ENCODE measurements around the gene CTTNBP2.

Gene CTTNBP2

GRCh38 chr7:117764031-117764430, 109.2 kb downstream of the CTTNBP2 start:
- DNase-seq (ENCODE audit: low read depth in 1 of 2, low spot score in 1 of 2): no peak
- Histone ChIP-seq H3K27ac (replicated peaks) (no peak overlapping the region), H3K27me3 (ENCODE audit: insufficient read depth, poor library complexity, severe bottlenecking) (no peaks in the 10 kb centered on the region), H3K4me3 (replicated peaks; ENCODE audit: insufficient read depth, low read length) (no peak overlapping the region)
- TF ChIP-seq, protein P1, sequence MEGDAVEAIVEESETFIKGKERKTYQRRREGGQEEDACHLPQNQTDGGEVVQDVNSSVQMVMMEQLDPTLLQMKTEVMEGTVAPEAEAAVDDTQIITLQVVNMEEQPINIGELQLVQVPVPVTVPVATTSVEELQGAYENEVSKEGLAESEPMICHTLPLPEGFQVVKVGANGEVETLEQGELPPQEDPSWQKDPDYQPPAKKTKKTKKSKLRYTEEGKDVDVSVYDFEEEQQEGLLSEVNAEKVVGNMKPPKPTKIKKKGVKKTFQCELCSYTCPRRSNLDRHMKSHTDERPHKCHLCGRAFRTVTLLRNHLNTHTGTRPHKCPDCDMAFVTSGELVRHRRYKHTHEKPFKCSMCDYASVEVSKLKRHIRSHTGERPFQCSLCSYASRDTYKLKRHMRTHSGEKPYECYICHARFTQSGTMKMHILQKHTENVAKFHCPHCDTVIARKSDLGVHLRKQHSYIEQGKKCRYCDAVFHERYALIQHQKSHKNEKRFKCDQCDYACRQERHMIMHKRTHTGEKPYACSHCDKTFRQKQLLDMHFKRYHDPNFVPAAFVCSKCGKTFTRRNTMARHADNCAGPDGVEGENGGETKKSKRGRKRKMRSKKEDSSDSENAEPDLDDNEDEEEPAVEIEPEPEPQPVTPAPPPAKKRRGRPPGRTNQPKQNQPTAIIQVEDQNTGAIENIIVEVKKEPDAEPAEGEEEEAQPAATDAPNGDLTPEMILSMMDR (IDR thresholded peaks at IDR 0.05; ENCODE audit: insufficient read depth, low read length): no peak
- TF ChIP-seq REST (IDR thresholded peaks at IDR 0.05; ENCODE audit: insufficient replicate concordance, low read depth) (no peak), GABPA (IDR thresholded peaks at IDR 0.05; ENCODE audit: low read depth) (no peak), SPI1 (IDR thresholded peaks at IDR 0.05; ENCODE audit: borderline replicate concordance, low read depth) (no peak), POLR2AphosphoS5 (IDR thresholded peaks at IDR 0.05; ENCODE audit: low read depth) (no peak)

DNA sequence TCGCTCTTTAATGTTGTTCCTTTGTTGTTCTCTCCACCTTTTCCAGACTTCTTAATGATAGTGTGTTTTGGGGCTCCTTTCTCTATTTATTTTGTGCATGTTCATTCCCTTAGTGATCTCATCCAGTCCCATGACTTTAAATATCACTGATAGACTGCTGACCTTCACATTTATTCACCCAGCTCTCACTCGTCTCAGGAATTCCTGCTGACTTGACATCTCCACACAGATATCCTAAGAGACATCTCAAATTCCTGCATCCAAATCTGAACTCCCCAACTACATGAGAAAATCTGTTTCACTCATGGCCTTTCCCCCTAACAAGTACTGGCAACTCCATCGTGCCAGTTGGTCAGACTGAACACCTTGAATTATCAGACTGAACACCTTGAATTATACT, 111.2 kb downstream of the CTTNBP2 start:
- DNase-seq (ENCODE audit: low read depth in 1 of 2, low spot score in 1 of 2): no peak
- no peak overlapping the region for H3K4me3 ChIP-seq (replicated peaks; ENCODE audit: insufficient read depth, low read length)
- H3K27me3 ChIP-seq (ENCODE audit: insufficient read depth, poor library complexity, severe bottlenecking): no peaks in the 10 kb centered on the region
- TF ChIP-seq SPI1 (IDR thresholded peaks at IDR 0.05; ENCODE audit: borderline replicate concordance, low read depth) (no peak), POLR2AphosphoS5 (IDR thresholded peaks at IDR 0.05; ENCODE audit: low read depth) (no peak), REST (IDR thresholded peaks at IDR 0.05; ENCODE audit: insufficient replicate concordance, low read depth) (no peak), GABPA (IDR thresholded peaks at IDR 0.05; ENCODE audit: low read depth) (no peak)
- TF ChIP-seq, protein P1 (IDR thresholded peaks at IDR 0.05; ENCODE audit: insufficient read depth, low read length): no peak
- no peak overlapping the region for H3K27ac ChIP-seq (replicated peaks)

DNA sequence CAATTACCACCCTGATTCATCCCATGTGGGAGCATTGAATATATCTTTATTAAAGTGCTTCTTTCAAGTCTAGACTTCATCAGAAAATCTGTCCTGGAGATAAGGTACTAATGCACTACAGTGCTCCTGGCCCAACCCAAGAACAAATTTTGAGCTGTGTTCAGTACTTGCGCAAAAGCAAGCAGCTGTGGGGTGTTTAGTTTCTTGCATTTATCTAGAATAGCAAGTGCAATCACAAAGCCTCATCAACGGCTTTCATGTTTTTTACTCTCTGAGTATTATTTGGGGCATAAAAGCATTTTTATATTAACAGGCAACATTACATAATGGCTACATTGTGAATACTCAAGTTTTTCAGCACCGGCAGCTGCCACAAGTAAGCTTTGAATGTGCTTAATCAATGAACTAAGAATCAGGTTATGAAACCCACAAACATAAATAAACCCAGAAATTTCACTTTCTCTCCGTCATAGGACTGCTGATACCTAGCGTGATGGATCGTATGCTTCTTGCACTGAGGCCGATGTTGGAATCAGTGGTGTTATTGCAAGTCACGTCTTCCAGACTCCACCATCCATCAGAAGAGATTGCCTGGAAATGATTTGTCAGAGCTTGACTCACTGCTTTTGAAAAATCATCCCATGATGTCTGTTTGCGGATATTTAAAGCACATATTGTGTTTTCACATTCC, 113.1 kb downstream of the CTTNBP2 start:
- no peak overlapping the region for H3K4me3 ChIP-seq (replicated peaks; ENCODE audit: insufficient read depth, low read length)
- H3K27ac ChIP-seq (replicated peaks): no peak overlapping the region
- DNase-seq (ENCODE audit: low read depth in 1 of 2, low spot score in 1 of 2): no peak
- H3K27me3 ChIP-seq (ENCODE audit: insufficient read depth, poor library complexity, severe bottlenecking): no peaks in the 10 kb centered on the region
- TF ChIP-seq, protein P1 (IDR thresholded peaks at IDR 0.05; ENCODE audit: insufficient read depth, low read length): no peak
- TF ChIP-seq REST (IDR thresholded peaks at IDR 0.05; ENCODE audit: insufficient replicate concordance, low read depth) (no peak), SPI1 (IDR thresholded peaks at IDR 0.05; ENCODE audit: borderline replicate concordance, low read depth) (no peak), POLR2AphosphoS5 (IDR thresholded peaks at IDR 0.05; ENCODE audit: low read depth) (no peak), GABPA (IDR thresholded peaks at IDR 0.05; ENCODE audit: low read depth) (no peak)
